H1 (cell line): ENCODE measurements around the gene DAPK2. TPM values are rescaled to one million over a fixed set of nuclear protein-coding genes. Genes with fewer than 3 reads are reported as not detected.

Source experiments
- CTCF ChIA-PET: fragments of 300-600 bp; sonication (Branson Sonifier 250); formaldehyde crosslinking; loops from one replicate; lab custom pipeline; 2021; ENCODE audit not compliant: partially characterized antibody; lab: Charles Lee
- POLR2A ChIA-PET: fragments of 300-600 bp; sonication (Branson Sonifier 250); formaldehyde crosslinking; loops from one replicate; lab custom pipeline; 2021; ENCODE audit warnings: inconsistent platforms; ENCODE audit not compliant: partially characterized antibody; lab: Charles Lee
- DNase-seq, 2 experiments: peaks; one replicate each; pipeline versions ENCODE4 v3.0.0 to v3.0.0-alpha.2; 2010 to 2022; ENCODE audit warnings: low spot score in 2 of 2, low read depth in 1 of 2, mixed read lengths in 1 of 2
- FAIRE-seq: peaks from 2 replicates; lab custom pipeline; 2011; peaks lifted over from hg19 to GRCh38; lab: Jason Lieb, UNC
- H2AFZ ChIP-seq: 2 replicates; pipeline ENCODE4 v1.8.1; 2012; ENCODE audit warnings: low read length, inconsistent platforms
- H2AK5ac ChIP-seq: 2 replicates; pipeline ENCODE4 v1.6.1; 2013; ENCODE audit warnings: low read depth, low read length
- H2BK120ac ChIP-seq: replicated peaks from 2 replicates; pipeline ENCODE3; 2013; ENCODE audit warnings: low read depth, low read length, inconsistent platforms
- H2BK12ac ChIP-seq: 2 replicates; pipeline ENCODE4 v1.6.1; 2013; ENCODE audit warnings: low read depth, low read length
- H2BK15ac ChIP-seq: 2 replicates; pipeline ENCODE4 v1.6.1; 2013; ENCODE audit warnings: low read length
- H2BK20ac ChIP-seq: 2 replicates; pipeline ENCODE4 v1.6.1; 2013; ENCODE audit warnings: low read length
- H2BK5ac ChIP-seq: 2 replicates; pipeline ENCODE4 v1.6.1; 2013; ENCODE audit warnings: low read depth, low read length
- H3K14ac ChIP-seq: 2 replicates; pipeline ENCODE4 v1.6.1; 2013; ENCODE audit warnings: inconsistent platforms; ENCODE audit not compliant: insufficient read length
- H3K18ac ChIP-seq: 2 replicates; pipeline ENCODE4 v1.6.1; 2013; ENCODE audit warnings: low read length; ENCODE audit errors: extremely low read depth
- H3K23ac ChIP-seq: 2 replicates; pipeline ENCODE4 v1.6.1; 2013; ENCODE audit warnings: inconsistent platforms; ENCODE audit not compliant: insufficient read length
- H3K23me2 ChIP-seq: 2 replicates; pipeline ENCODE4 v1.6.1; 2013; ENCODE audit warnings: low read depth, low read length
- H3K27ac ChIP-seq: 2 replicates; pipeline ENCODE4 v1.6.1; 2011; ENCODE audit warnings: low read depth, low read length, inconsistent platforms
- H3K27me3 ChIP-seq, 4 experiments: replicated peaks in 1 of 4; 1 replicate in 1 of 4; 2 replicates in 3 of 4; pipeline versions ENCODE4 v1.6.1 to v1.8.1; 2011 to 2013; ENCODE audit warnings: low read length in 3 of 4, mild to moderate bottlenecking in 3 of 4, inconsistent platforms in 2 of 4, mixed read lengths in 2 of 4, moderate library complexity in 1 of 4; ENCODE audit not compliant: control insufficient read depth in 3 of 4, insufficient read depth in 3 of 4; ENCODE audit errors: extremely low read depth in 1 of 4
- H3K36me3 ChIP-seq, 4 experiments: 2 replicates each; pipeline versions ENCODE4 v1.6.1 to v1.8.1; 2011 to 2013; ENCODE audit warnings: mild to moderate bottlenecking in 4 of 4, low read length in 3 of 4, moderate library complexity in 2 of 4, control low read depth in 1 of 4, inconsistent platforms in 1 of 4; ENCODE audit not compliant: insufficient read depth in 4 of 4, control insufficient read depth in 2 of 4
- H3K4ac ChIP-seq: replicated peaks from 2 replicates; pipeline ENCODE3; 2013; ENCODE audit warnings: low read length, low read depth, mixed read lengths, inconsistent platforms; ENCODE audit not compliant: insufficient read length
- H3K4me1 ChIP-seq, 4 experiments: replicated peaks in 1 of 4; 1 replicate in 1 of 4; 2 replicates in 3 of 4; pipeline versions ENCODE4 v1.6.1 to v1.8.1; 2011 to 2013; ENCODE audit warnings: low read length in 3 of 4, inconsistent platforms in 2 of 4, mixed read lengths in 1 of 4; ENCODE audit not compliant: insufficient read depth in 4 of 4, control insufficient read depth in 3 of 4
- H3K4me2 ChIP-seq, 2 experiments: 2 replicates each; pipeline versions ENCODE4 v1.6.1 to v1.8.1; 2011 to 2013; ENCODE audit warnings: low read depth in 2 of 2, low read length in 2 of 2, control low read depth in 1 of 2, inconsistent platforms in 1 of 2, mild to moderate bottlenecking in 1 of 2; ENCODE audit not compliant: insufficient read depth in 1 of 2
- H3K4me3 ChIP-seq, 4 experiments: fragments of 200-600, 300-600 bp in 1 of 4; sonication (generic), shearing (Covaris generic), sonication (Bioruptor Twin) in 1 of 4; 2 replicates each; pipeline versions ENCODE4 v1.5.1 to v1.8.1; 2011 to 2016; ENCODE audit warnings: low read length in 4 of 4, low read depth in 3 of 4, control low read depth in 2 of 4, inconsistent platforms in 2 of 4, mild to moderate bottlenecking in 2 of 4, mixed read lengths in 1 of 4, moderate library complexity in 1 of 4; ENCODE audit not compliant: insufficient read depth in 2 of 4; ENCODE audit errors: extremely low read depth in 1 of 4
- H3K56ac ChIP-seq: replicated peaks from 2 replicates; pipeline ENCODE3; 2013; ENCODE audit warnings: low read depth, mild to moderate bottlenecking, mixed read lengths, low read length, inconsistent platforms; ENCODE audit not compliant: insufficient read length
- H3K79me1 ChIP-seq: 2 replicates; pipeline ENCODE4 v1.6.1; 2013; ENCODE audit warnings: low read depth, low read length, control low read depth
- H3K79me2 ChIP-seq, 2 experiments: 2 replicates each; pipeline versions ENCODE4 v1.6.1 to v1.8.1; 2012 to 2013; ENCODE audit warnings: low read length in 2 of 2, mild to moderate bottlenecking in 2 of 2, inconsistent platforms in 1 of 2; ENCODE audit not compliant: insufficient read depth in 2 of 2, control insufficient read depth in 1 of 2
- H3K9ac ChIP-seq, 4 experiments: replicated peaks in 1 of 4; 1 replicate in 1 of 4; 2 replicates in 3 of 4; pipeline versions ENCODE4 v1.6.1 to v1.8.1; 2011 to 2013; ENCODE audit warnings: low read depth in 3 of 4, low read length in 3 of 4, control low read depth in 2 of 4, mild to moderate bottlenecking in 2 of 4, moderate library complexity in 2 of 4, inconsistent platforms in 1 of 4; ENCODE audit errors: extremely low read depth in 1 of 4
- H3K9me3 ChIP-seq, 2 experiments: 2 replicates each; pipeline versions ENCODE4 v1.6.1 to v1.8.1; 2012 to 2013; ENCODE audit warnings: mild to moderate bottlenecking in 2 of 2, moderate library complexity in 2 of 2, control low read depth in 1 of 2, inconsistent platforms in 1 of 2, low read depth in 1 of 2, low read length in 1 of 2, mixed read lengths in 1 of 2; ENCODE audit not compliant: insufficient read depth in 2 of 2
- H4K20me1 ChIP-seq, 2 experiments: replicated peaks in 1 of 2; 2 replicates each; pipeline versions ENCODE3 to v1.8.1; 2011 to 2013; ENCODE audit warnings: inconsistent platforms in 2 of 2, low read length in 2 of 2, mild to moderate bottlenecking in 1 of 2; ENCODE audit not compliant: insufficient read depth in 2 of 2, control insufficient read depth in 1 of 2
- H4K5ac ChIP-seq: 2 replicates; pipeline ENCODE4 v1.6.1; 2013; ENCODE audit warnings: low read length, low read depth, mixed read lengths, inconsistent platforms; ENCODE audit not compliant: insufficient read length
- H4K8ac ChIP-seq: 2 replicates; pipeline ENCODE4 v1.8.0; 2013; ENCODE audit warnings: mild to moderate bottlenecking, moderate library complexity, low read length, inconsistent platforms; ENCODE audit not compliant: insufficient read depth; ENCODE audit errors: extremely low read depth
- H4K91ac ChIP-seq: replicated peaks from 2 replicates; pipeline ENCODE3; 2013; ENCODE audit warnings: low read length, mixed read lengths, inconsistent platforms; ENCODE audit not compliant: insufficient read length
- KDM1A ChIP-seq: fragments of 200-600, 300-600 bp; sonication (generic); IDR thresholded peaks from 2 replicates; pipeline ENCODE4 v1.7.1; 2016; ENCODE audit warnings: mild to moderate bottlenecking, low read length, borderline replicate concordance
- RFX5 ChIP-seq: IDR thresholded peaks from 2 replicates; pipeline ENCODE4 v1.6.1; 2011; ENCODE audit warnings: low read depth, low read length, improper control_type of control experiment, borderline replicate concordance
- WGBS, 2 experiments: shearing (Covaris generic) in 1 of 2; methylation state at CpG; one replicate each; pipeline versions ENCODE4 v1.1.6 to v1.1.7; 2013 to 2015; ENCODE audit warnings: low lambda C conversion rate in 2 of 2, mixed read lengths in 2 of 2, inconsistent platforms in 1 of 2, low coverage in 1 of 2, missing lambda C conversion rate in 1 of 2; ENCODE audit not compliant: insufficient replicate concordance in 2 of 2, insufficient coverage in 1 of 2, insufficient read length in 1 of 2; ENCODE audit errors: extremely low coverage in 1 of 2, missing lambda C conversion rate in 1 of 2; 5-methylcytosine and 5-hydroxymethylcytosine counted together
- polyA plus RNA-seq, 7 experiments: library from polyadenylated mRNA; depleted of rRNA in 3 of 7; stranded (reverse) in 5 of 7; unstranded in 2 of 7; fragments of >200 nt in 5 of 7; fragments of 200-250 nt in 2 of 7; gene quantifications; 1 replicate in 5 of 7; 2 replicates in 1 of 7; 4 replicates in 1 of 7; pipeline versions ENCODE4 v1.2.1 to v1.2.3, GENCODE V29; 2011 to 2013; ENCODE audit warnings: missing spikeins in 2 of 7, mixed read lengths in 2 of 7
- total RNA-seq: library from RNA; stranded (reverse); fragmentation: NEBNext Ultra II Directional; extraction: Animal tissue kit (Norgen Biotek cat#: 25700); gene quantifications from 2 replicates; pipeline ENCODE4 v1.2.1, GENCODE V29; 2021

The DAPK2 gene
- total and polyA plus RNA-seq, 2 of the 8 experiments (the other 6 are each of a cell fraction or from before 2014, with no cell fraction given) = 1.8 to 2.9 TPM

DNA sequence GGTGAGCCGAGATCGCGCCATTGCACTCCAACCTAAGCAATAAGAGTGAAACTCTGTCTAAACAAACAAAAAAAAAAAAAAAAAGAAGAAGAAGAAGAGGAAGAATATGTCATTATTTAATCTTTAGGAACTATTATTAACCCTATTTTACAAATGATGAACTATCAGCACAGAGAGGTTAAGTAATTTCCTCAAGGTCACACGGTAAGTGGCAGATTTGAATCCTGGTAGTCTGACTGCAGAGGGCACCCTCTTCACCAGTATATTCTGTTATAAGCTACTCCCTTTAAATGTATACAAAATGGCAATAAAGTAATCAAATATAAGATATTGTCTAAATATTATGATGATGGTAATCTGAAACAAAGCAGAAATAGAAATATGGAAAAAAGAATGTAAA lies 135.1 kb downstream of the DAPK2 start:
- Histone ChIP-seq H3K9ac (no peak overlapping the region), H2BK120ac (no peak overlapping the region), H3K23me2 (no peaks in the 10 kb centered on the region), H2BK5ac (no peak overlapping the region), H3K4me3 (no peak overlapping the region), H3K18ac (no peak overlapping the region), H3K14ac (no peak overlapping the region), H3K9me3 (no peaks in the 10 kb centered on the region), H4K20me1 (no peaks in the 10 kb centered on the region), H3K79me2 (no peaks in the 10 kb centered on the region), H3K36me3 (no peaks in the 10 kb centered on the region), H2BK15ac (no peak overlapping the region), H3K27ac (no peak overlapping the region), H2AFZ (no peak overlapping the region), H3K56ac (no peak overlapping the region), H3K4me2 (no peak overlapping the region), H3K27me3 (no peaks in the 10 kb centered on the region), H2AK5ac (no peak overlapping the region), H4K8ac (no peak overlapping the region), H4K5ac (no peak overlapping the region), H3K79me1 (no peaks in the 10 kb centered on the region), H3K23ac (no peak overlapping the region), H3K4me1 (peaks cover 0 to 9% (median 4%) of the 10 kb centered on the region in 4 experiments; a peak in 5 of 7 replicates), H3K4ac (no peak overlapping the region), H2BK20ac (no peak overlapping the region), H2BK12ac (no peak overlapping the region), H4K91ac (no peak overlapping the region)
- ChIA-PET CTCF (interaction anchor here (0.6 to 3.3 kb wide), 6 partner anchors 13 to 1049 kb away, joined by 3 to 20 read pairs (median 4); no protein-coding TSS in a partner anchor), POLR2A (interaction anchor here (0.6 kb wide), 1 partner anchor 41 kb away, joined by 3 read pairs; no protein-coding TSS in a partner anchor)
- FAIRE-seq (no peak), DNase-seq (no peak)
- 73% methylated on average over 4 of the region's 4 CpGs; no CpG with 5 or more reads in 1 of the 2 experiments for WGBS, 2 experiments
- TF ChIP-seq RFX5 (no peak), KDM1A (0 out of 2 replicates have a peak, but pooled peaks have one; percentile 43)
